Measurements from ENCODE around the gene POLG2. TPM values are rescaled to one million over a fixed set of nuclear protein-coding genes. Genes with fewer than 3 reads are reported as not detected.
"Not testable (repeated sequence)": the region's sequence is repeated elsewhere in the genome, so short reads cannot be mapped to it uniquely, and the experiment has no call there.

Gene POLG2
- total RNA-seq, 4 donors from 2014 or later: 1.4 to 12.6 (median 6.6) TPM

DNA sequence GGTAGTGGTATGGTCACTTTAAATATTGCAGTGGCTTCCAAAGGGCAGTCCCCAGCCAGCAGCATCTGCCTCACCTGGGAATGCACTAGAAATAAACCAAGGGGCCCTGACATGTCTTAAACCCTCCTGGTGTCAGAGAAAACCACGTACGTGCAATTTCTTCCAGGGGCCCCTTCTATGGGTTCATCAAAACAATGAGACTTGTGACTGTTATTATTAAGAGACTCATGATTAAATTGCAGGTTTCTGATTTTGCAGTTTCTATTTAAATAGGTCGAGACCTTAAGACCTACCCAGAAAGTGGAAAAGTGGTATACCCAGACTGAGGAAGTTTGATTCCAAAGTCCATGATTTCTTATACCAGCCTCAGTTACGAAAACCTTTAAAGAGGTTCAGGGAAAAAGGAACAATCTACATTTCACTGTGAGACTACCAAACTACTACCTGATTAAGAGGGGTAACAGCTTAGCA lies 746 bp upstream of the POLG2 start:
- peaks cover 23 to 61% of the 10 kb centered on the region in 2 donors for H3K36me3 ChIP-seq
- H3K4me1 ChIP-seq: peaks cover 4 to 93% (median 14%) of the 10 kb centered on the region in 3 donors

DNA sequence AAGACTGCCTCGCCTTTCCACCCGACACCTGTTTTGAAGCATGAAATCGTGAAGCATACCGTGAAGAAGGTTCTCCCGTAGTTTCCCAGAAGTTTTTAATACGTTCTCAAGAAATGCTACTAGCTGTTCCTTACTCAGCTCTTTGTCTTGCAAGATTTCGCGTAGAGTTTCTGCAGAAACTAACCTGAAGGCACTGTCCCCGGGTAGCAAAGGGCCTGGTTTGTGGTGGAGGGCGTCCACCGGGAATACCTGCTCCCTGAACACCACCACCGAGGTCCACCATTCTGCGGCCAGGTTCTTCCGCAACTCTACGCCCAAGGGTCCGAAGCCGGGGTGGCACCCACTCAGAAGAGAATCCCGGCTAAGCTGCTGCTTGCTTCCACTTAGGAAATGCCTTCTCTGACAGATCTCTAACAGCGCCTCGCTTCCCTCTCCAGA lies 487 bp downstream of the POLG2 start:
- no peak for ATAC-seq
- WGBS, 2 donors (ENCODE audit: low coverage in 1 of 2): 0% methylated on average over 2 to 6 of the region's 20 CpGs
- peaks cover 12 to 59% of the 10 kb centered on the region in 2 donors for H3K36me3 ChIP-seq

More for the DNA sequence above, 746 bp upstream of the POLG2 start:
- H3K9me3 ChIP-seq: no peaks in the 10 kb centered on the region
- 42 to 51% methylated on average over 4 of the region's 4 CpGs for WGBS, 2 donors (ENCODE audit: low coverage in 1 of 2)
- no peak for ATAC-seq
- H3K4me3 ChIP-seq: peak overlapping the region; percentile 70 to 74
- H3K27ac ChIP-seq: peak overlapping the region; percentile 10 to 84 (median 82)
- no peaks in the 10 kb centered on the region for H3K27me3 ChIP-seq
- no peak for TF ChIP-seq POLR2AphosphoS5 (IDR thresholded peaks at IDR 0.05)
- TF ChIP-seq, protein P1, sequence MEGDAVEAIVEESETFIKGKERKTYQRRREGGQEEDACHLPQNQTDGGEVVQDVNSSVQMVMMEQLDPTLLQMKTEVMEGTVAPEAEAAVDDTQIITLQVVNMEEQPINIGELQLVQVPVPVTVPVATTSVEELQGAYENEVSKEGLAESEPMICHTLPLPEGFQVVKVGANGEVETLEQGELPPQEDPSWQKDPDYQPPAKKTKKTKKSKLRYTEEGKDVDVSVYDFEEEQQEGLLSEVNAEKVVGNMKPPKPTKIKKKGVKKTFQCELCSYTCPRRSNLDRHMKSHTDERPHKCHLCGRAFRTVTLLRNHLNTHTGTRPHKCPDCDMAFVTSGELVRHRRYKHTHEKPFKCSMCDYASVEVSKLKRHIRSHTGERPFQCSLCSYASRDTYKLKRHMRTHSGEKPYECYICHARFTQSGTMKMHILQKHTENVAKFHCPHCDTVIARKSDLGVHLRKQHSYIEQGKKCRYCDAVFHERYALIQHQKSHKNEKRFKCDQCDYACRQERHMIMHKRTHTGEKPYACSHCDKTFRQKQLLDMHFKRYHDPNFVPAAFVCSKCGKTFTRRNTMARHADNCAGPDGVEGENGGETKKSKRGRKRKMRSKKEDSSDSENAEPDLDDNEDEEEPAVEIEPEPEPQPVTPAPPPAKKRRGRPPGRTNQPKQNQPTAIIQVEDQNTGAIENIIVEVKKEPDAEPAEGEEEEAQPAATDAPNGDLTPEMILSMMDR (IDR thresholded peaks at IDR 0.05): no peak
- TF ChIP-seq EP300 (IDR thresholded peaks at IDR 0.05): no peak
- TF ChIP-seq POLR2A (IDR thresholded peaks at IDR 0.05): no peak

DNA sequence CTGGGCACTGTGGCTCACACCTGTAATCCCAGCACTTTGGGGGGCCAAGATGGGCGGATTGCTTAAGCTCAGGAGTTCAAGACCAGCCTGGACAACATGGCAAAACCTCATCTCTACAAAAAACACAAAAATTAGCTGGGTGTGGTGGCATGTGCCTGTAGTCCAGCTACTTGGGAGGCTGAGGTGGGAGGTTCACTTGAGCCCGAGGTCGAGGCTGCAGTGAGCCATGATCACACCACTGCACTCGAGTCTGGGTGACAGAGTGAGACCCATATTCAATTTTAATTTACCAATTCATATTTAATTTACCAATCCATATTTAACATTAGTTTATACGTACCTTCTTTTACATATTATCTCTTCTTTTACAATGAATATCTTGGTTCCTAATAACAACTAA lies 1.6 kb downstream of the POLG2 start:
- H3K27me3 ChIP-seq, H3K27ac ChIP-seq, ATAC-seq, H3K9me3 ChIP-seq, H3K4me3 ChIP-seq: not testable (repeated sequence)
- Histone ChIP-seq H3K36me3 (peaks cover 7 to 58% of the 10 kb centered on the region in 2 donors), H3K4me1 (peaks cover 4 to 70% (median 14%) of the 10 kb centered on the region in 3 donors)
- WGBS, 2 donors (ENCODE audit: low coverage in 1 of 2): 90 to 96% methylated on average over 2 to 5 of the region's 5 CpGs

More for the DNA sequence above, 487 bp downstream of the POLG2 start:
- Histone ChIP-seq H3K4me1 (peaks cover 4 to 80% (median 14%) of the 10 kb centered on the region in 3 donors), H3K9me3 (no peaks in the 10 kb centered on the region), H3K27me3 (no peaks in the 10 kb centered on the region), H3K27ac (peak overlapping the region; percentile 41 to 84 (median 82)), H3K4me3 (peak overlapping the region; percentile 70 to 74)
- TF ChIP-seq POLR2A (IDR thresholded peaks at IDR 0.05) (no peak), POLR2AphosphoS5 (IDR thresholded peaks at IDR 0.05) (no peak), EP300 (IDR thresholded peaks at IDR 0.05) (no peak)
- TF ChIP-seq, protein P1 (IDR thresholded peaks at IDR 0.05): no peak

DNA sequence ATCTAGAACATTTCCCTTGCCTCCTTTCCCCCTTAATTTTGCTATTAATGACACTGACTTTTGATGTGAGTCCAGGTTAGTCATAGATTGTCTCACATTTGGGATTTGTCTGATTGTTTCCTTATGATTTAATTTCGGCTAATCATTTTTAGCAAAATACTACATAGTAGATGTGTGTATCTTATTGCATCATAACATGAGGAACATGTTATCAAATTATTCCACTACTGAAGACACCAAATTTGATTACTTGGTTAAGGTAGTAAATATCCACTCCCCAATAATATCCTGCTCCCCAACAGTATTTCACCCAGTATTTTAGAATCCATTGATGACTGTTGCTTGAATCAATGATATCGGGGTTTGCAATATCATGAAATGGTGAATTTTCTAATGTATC lies 2.7 kb downstream of the POLG2 start:
- Histone ChIP-seq H3K27ac (no peak overlapping the region), H3K27me3 (no peaks in the 10 kb centered on the region), H3K9me3 (no peaks in the 10 kb centered on the region), H3K4me1 (peaks cover 4 to 58% (median 14%) of the 10 kb centered on the region in 3 donors), H3K36me3 (peaks cover 2 to 58% of the 10 kb centered on the region in 2 donors), H3K4me3 (no peak overlapping the region)
- ATAC-seq: no peak
- 89 to 91% methylated on average over 2 of the region's 2 CpGs for WGBS, 2 donors (ENCODE audit: low coverage in 1 of 2)
- TF ChIP-seq, protein P1 (IDR thresholded peaks at IDR 0.05): no peak

DNA sequence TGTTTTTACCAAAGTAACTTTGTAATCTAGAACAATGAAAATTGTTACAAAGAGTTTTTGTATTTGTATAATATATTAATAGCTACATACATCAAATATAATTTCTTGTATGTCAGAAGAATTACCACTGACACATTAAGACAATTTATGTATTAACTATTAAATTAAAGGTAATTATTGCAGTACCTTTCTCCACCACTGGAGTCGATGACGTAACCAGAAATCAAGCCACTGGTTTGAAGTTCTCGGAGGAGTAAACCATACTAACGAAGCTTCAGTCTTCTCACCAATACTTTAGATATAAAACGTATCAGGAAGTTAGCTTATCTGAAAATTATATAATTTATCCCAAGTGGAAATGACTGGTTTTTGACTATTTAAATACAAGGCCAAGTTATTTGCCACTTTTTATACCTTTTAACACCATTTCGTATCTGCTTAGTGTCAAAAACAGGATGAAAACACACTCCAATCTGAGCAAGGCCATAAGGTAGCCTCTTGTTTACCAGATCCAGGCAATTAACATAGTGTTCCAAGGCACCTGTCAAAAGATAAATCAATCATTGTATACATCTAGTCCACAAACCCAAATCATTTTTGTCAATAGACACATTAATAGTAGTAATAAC lies 4.3 kb downstream of the POLG2 start:
- TF ChIP-seq POLR2AphosphoS5 (IDR thresholded peaks at IDR 0.05): no peak
- TF ChIP-seq, protein P1 (IDR thresholded peaks at IDR 0.05): peak; percentile 43 to 60 (median 50)
- no peak for ATAC-seq
- Histone ChIP-seq H3K4me1 (peaks cover 3 to 43% (median 14%) of the 10 kb centered on the region in 3 donors), H3K36me3 (peaks cover 2 to 57% of the 10 kb centered on the region in 2 donors), H3K27ac (no peak overlapping the region), H3K27me3 (no peaks in the 10 kb centered on the region), H3K4me3 (no peak overlapping the region), H3K9me3 (no peaks in the 10 kb centered on the region)
- 72 to 75% methylated on average over 6 of the region's 6 CpGs for WGBS, 2 donors (ENCODE audit: low coverage in 1 of 2)
